Measurements from ENCODE around the gene LANCL3.
"Not testable (repeated sequence)": the region's sequence is repeated elsewhere in the genome, so short reads cannot be mapped to it uniquely, and the experiment has no call there.

LANCL3 gene

DNA sequence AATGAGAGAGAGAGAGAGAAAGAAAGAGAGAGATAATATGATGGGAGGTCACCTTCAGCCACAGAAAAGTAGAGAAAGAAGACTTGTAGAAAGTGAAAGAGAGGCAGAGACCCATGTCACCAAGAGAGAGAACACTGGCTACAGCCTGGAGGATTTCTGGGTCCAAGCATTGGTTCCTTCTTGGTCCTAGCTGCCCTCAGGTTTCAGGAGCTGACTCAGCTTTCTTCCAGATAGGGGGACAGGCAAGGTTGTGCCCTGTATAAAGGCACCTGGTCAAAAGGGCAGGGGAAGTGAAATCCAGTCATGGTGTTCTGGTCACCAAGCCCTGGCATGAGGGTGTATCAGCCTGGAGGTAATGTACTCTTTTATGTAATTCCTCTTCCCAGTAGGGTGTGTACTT is 66.6 kb downstream of the LANCL3 start:
- no peak for DNase-seq

- DNase-seq = no peak
These were observed 68.7 kb downstream of the LANCL3 start for GRCh38 chrX:37640142-37640541.

DNA sequence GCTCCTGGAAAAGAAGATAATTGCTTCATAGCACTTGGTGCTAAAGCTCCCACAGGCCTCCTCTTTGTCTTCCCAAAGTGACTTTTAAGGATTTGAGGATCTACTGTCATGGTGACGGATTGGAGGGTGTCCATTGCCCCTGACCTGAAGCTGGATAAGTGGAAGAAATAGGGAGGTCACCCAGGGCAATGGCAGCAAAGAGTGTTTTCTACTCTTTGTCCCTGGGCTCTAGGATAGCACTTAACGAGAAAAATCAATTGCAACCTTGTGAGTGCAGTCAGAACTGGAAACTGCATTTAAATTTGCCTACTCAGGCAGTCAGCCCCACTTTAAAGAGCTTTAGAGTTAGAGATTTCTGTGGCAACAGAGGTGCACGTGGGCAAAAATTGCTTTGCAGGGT is 70.4 kb downstream of the LANCL3 start:
- DNase-seq = no peak

DNA sequence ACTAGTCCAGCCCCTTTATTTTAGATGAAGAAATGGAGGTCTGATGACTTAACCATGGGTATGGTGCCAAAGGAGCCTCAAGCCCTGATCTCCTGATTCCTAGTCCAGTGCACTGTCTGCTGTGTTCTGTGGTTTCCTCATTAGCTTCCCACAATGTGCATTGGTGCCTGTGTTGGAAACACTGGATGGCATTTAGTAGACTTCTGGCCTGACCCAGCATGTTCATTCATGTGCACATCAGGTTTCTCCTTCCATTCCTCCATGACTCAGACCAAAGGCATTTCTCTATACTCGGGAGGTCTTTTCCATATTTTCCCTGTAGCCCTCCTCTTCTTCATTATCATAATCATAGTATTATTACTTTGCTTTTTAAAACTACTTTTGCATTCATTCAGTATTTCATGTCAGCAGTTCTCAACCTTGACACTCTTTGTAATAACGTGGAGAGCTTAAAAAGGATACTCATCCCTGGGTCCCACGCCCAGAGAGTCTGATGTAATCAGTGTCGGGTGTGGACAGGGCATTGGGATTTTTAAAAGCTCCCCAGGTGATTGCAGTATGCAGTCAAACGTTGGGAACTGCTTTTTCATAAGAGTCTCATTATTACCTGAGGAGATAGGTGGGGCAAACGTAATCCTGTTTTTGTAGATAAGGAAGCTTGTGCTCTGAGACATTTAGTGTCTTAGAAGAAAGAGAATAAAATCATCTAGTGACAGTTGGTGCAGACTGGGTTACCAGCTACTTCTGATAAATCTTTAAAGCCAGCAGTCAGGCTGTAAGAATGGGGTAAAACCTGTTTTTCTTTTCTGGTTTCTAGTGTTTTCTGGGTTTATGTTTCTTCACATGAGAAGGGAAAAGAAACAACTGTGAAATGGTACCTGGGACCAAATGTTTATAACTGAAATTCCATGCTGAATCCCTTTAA is 73.2 kb downstream of the LANCL3 start:
- no peak for DNase-seq

GRCh38 chrX:37646254-37646653 is 74.8 kb downstream of the LANCL3 start:
- DNase-seq = no peak

GRCh38 chrX:37650879-37651278 is 79.4 kb downstream of the LANCL3 start:
- DNase-seq = not testable (repeated sequence)

DNA sequence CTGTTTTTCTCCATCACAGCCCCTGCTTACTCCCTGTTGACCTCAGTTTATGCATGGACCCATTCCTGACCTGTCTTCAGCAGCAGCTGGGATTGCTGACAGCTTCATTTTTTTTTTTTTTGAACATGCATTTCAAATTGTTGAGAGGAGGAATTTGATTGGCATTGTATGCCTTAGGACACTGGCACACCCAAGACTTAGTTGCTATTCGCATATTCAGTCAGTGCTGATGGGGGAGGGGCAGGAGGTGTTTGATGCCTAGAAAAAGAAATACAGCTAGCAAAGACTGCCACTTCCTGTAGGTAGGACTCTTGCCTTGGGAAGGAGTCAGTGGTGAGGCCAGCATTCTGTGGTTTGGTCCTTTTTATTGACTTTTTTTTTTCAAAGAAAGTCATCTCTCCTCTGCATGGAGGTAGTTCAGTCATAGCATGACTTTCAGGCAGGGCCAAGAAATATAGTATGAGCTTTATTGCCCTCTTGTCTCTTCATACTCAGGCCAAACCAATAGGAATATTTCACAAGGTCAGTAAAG is 80.5 kb downstream of the LANCL3 start:
- no peak for DNase-seq

- no peak for DNase-seq
These were observed 81.2 kb downstream of the LANCL3 start for GRCh38 chrX:37652589-37653231.

GRCh38 chrX:37653397-37654085 is 82.1 kb downstream of the LANCL3 start:
- no peak for DNase-seq

DNA sequence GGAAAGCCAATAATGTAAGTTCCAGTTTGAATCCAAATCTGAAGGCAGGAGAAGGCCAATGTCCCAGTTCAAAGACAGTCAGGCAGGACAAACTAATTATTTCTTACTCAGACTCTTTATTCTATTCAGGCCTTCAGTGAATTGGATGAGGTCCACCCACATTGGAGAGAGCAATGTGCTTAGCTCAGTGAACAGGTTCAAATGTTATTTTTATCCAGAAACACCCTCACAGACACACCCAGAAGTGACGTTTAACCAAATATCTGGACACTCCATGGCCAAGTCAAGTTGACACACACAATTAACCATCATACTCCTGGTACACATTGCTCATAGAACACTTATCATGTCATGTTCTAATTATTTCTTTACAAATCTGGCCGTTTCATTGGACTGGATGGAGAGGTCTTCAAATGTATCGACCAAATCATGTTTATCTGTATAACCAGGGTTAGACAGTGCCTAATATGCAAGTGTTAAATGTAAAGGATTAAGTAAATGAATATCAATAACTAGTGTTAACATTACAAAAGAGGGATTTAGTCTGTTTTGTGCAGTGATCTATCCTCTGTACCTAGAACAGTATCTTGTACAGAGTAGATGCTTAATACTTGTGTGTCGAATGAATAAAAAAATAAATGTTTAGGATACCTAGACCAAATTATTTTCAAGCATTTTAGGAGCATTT is 87.0 kb downstream of the LANCL3 start:
- no peak for DNase-seq

DNA sequence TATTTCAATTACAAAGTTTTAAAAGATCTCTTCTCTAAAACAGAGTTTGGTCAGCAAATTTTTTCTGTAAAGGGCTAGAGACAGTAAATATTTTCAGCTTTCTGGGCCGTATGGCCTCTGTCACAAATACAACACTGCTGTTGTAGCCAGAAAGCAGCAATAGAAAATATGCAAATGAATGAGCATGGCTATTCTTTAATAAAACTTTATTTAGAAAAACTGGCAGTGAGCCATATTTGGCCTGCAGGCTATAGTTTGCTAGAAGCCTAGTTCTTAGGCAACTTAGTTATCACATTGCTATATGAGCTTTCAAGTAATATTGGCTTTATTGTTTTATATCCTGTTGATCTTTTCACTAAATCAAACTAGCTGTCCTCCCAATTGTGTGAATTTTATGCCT is 87.6 kb downstream of the LANCL3 start:
- no peak for DNase-seq

GRCh38 chrX:37662181-37662580 is 90.7 kb downstream of the LANCL3 start:
- no peak for DNase-seq

DNA sequence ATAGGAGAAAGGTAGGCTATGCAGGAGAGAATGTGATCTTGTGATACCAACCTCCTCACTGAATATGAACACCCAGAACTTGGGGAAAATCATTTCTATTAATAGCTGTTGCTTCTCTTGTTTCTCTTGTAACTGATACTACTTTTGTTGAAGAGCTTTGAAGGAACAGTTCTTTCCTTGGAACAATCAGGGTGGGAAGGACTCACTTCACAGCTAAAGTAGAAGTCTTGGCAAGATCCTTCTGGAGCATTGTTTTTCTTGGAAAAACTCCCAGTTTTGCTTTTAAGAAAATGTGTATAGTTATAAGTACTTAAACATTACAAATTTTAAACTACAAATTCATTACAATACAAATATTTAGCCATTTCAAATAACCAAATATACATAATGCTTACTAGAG is 95.1 kb downstream of the LANCL3 start:
- no peak for DNase-seq

- no peak for DNase-seq
These were observed 95.7 kb downstream of the LANCL3 start for GRCh38 chrX:37667141-37667540.

DNA sequence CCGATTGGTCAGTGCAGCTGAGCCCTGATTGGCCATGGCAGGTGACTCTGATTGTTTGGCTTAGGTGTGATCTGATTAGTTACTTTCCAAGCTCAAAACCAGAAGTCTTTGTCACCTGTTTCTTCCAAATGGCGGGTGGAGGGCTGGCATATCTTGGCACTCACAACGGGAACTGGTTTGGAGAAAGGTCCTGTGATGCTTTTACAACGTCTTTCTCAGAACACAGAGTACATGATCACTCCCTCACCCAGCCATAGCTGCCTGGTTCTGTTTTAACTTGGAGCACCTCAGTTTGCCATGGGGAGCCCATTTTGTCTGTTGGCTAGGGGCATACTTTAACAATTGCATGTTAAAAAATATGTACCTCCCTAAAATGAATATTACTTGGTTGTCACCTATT is 101.1 kb downstream of the LANCL3 start:
- DNase-seq = no peak

- DNase-seq = no peak
These were observed 105.3 kb downstream of the LANCL3 start for GRCh38 chrX:37676811-37677210.

DNA sequence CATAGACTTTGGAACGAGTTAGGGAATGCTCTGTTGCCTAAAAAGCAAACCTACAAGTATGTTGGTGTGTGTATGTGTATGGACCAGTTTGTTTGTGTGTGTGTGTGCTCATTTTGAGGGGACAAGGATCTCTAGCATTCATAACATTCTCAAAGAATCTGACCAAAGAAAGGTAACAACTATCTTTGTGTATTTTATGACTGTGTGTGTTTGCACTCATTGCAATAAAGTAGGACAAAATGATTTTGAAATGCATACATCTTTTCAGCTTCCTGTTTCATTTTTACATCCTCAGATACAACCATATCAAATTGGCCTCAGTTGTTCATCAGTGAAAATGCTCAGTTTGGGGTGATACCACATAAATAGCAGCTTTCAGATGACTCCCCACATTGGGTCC is 105.8 kb downstream of the LANCL3 start:
- no peak for DNase-seq

DNA sequence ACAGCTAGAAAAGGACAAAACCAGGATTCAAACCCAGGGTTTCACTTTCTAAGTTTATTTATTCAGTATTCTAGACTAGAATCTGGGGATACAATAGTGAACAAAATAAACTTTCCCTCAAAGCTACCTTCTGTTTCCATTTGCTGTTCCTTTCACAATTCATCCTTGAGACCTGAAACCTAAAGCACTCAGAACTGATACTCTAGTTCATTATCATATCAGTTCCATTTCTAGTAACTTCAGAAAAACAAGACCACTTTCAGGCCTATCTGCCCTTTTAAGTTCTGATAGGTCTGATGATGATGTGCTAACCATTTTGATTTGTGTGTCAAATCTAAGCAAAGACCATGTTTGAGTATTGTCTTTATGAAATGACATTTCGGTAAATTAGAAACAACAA is 106.3 kb downstream of the LANCL3 start:
- no peak for DNase-seq

DNA sequence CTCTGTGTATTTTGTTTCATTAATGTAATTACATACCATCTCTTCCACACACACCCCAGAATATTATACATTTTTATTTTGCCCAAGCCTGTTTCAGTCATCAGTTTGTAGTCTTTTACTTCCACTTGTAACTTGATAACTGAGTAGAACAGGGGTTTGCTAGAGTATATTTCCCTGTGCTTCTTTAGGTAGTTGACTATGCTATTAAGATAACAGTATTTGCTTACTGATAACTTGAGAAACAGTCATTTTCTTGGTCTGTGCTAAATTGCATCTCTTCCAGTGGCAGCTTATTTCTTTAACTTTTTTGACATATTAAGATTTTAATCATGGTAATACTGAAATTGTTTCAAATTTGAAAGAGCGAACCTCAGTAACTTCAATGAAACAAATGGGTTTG is 107.1 kb downstream of the LANCL3 start:
- DNase-seq = no peak

- DNase-seq = no peak
These were observed 107.8 kb downstream of the LANCL3 start for GRCh38 chrX:37679230-37679629.

DNA sequence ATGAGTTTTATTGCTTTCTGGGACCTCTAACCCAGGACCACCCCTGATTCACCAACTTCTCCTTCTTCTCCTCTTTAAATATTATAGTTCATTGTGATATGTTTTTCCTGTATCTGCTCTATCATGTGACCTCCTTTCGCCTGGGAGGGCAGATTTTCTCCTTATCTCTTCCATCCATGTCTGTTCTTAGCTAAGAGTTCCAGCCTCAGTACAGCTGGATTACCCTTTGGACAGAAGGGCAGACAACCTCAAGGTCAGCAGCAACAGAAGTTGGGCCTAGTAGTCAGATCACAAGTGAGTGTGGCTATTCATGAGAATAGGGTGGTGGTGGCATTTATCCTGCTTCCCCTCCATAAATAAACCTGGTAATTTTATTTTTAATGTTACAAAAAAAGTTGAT is 108.4 kb downstream of the LANCL3 start:
- no peak for DNase-seq

DNA sequence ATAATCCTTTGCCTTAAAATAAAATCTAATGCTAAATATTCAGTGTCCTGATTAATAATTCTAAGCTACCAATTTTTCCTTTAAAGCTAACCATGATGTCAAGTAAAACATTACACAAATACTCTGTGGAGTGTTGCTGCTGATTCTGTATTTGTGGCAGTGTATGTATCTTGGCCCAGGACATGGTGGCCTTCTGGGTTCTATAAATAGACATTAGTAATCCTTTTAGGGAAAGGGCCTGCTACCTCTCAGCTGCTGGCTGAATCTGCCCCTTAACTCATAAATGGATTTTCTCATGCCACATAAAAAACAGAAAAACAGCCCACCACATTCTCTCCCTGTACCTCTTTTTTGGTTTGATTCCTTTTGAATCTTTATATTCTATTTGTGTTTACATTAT is 113.0 kb downstream of the LANCL3 start:
- DNase-seq = no peak

GRCh38 chrX:37684973-37685372 is 113.5 kb downstream of the LANCL3 start:
- no peak for DNase-seq
